CD8-positive, alpha-beta memory T cell (primary cell): ENCODE measurements around the gene OLFM2. TPM values are rescaled to one million over a fixed set of nuclear protein-coding genes. Genes with fewer than 3 reads are reported as not detected.

Experiments used
- CTCF ChIA-PET: fragments of 350-600 bp; sonication (Branson Sonifier 250); formaldehyde crosslinking; loops from one replicate; lab custom pipeline; 2021; ENCODE audit warnings: antibody characterized with exemption; lab: Charles Lee
- POLR2A ChIA-PET: fragments of 350-600 bp; sonication (Branson Sonifier 250); formaldehyde crosslinking; loops from one replicate; lab custom pipeline; 2021; ENCODE audit warnings: antibody characterized with exemption; lab: Charles Lee
- DNase-seq, 5 donors: peaks; one replicate each; pipeline versions ENCODE4 v3.0.0 to v3.0.0-alpha.2; 2020 to 2022; ENCODE audit warnings: mixed read lengths in 1 of 5
- H3K27ac ChIP-seq: one replicate; pipeline ENCODE4 v1.7.0; 2013; ENCODE audit warnings: low read depth, mild to moderate bottlenecking, low read length, moderate library complexity
- H3K27me3 ChIP-seq: 2 replicates; pipeline ENCODE4 v1.7.0; 2013; ENCODE audit warnings: low read length, mild to moderate bottlenecking; ENCODE audit not compliant: insufficient read depth, poor library complexity, severe bottlenecking
- H3K36me3 ChIP-seq: 2 replicates; pipeline ENCODE4 v1.7.0; 2013; ENCODE audit warnings: mild to moderate bottlenecking, low read length, moderate library complexity; ENCODE audit not compliant: insufficient read depth
- H3K4me1 ChIP-seq: 2 replicates; pipeline ENCODE4 v1.7.0; 2013; ENCODE audit warnings: mild to moderate bottlenecking, low read length, moderate library complexity; ENCODE audit not compliant: insufficient read depth
- H3K4me3 ChIP-seq: 2 replicates; pipeline ENCODE4 v1.7.0; 2013; ENCODE audit warnings: mild to moderate bottlenecking, low read length
- H3K9me3 ChIP-seq: 2 replicates; pipeline ENCODE4 v1.7.0; 2013; ENCODE audit warnings: mild to moderate bottlenecking, low read length
- H3K27ac Mint-ChIP-seq, 8 donors: one replicate each; pipeline ENCODE4 v1.8.0; 2020 to 2021; ENCODE audit warnings: mixed read lengths in 8 of 8, mild to moderate bottlenecking in 6 of 8, inconsistent platforms in 3 of 8, moderate library complexity in 3 of 8
- H3K27me3 Mint-ChIP-seq, 2 donors: one replicate each; pipeline ENCODE4 v1.8.0; 2020 to 2021; ENCODE audit warnings: mixed read lengths in 2 of 2, mild to moderate bottlenecking in 1 of 2, moderate library complexity in 1 of 2
- H3K36me3 Mint-ChIP-seq, 3 donors: one replicate each; pipeline ENCODE4 v1.8.0; 2020 to 2021; ENCODE audit warnings: mixed read lengths in 3 of 3, inconsistent platforms in 1 of 3, mild to moderate bottlenecking in 1 of 3
- H3K4me1 Mint-ChIP-seq, 3 donors: one replicate each; pipeline ENCODE4 v1.8.0; 2020 to 2021; ENCODE audit warnings: mixed read lengths in 3 of 3, inconsistent platforms in 1 of 3, mild to moderate bottlenecking in 1 of 3
- H3K4me3 Mint-ChIP-seq, 7 donors: one replicate each; pipeline ENCODE4 v1.8.0; 2020 to 2021; ENCODE audit warnings: mixed read lengths in 7 of 7, mild to moderate bottlenecking in 6 of 7, moderate library complexity in 4 of 7, inconsistent platforms in 2 of 7
- H3K9me3 Mint-ChIP-seq, 5 donors: one replicate each; pipeline ENCODE4 v1.8.0; 2020 to 2022; ENCODE audit warnings: mixed read lengths in 5 of 5, mild to moderate bottlenecking in 3 of 5, moderate library complexity in 2 of 5, inconsistent platforms in 1 of 5
- polyA plus RNA-seq: library from polyadenylated mRNA; unstranded; fragments of 300-500 nt; fragmentation: Illumina TruSeq; gene quantifications from one replicate; pipeline ENCODE4 v1.2.3, GENCODE V29; 2021
- total RNA-seq, 2 experiments: library from RNA; stranded (reverse); gene quantifications; one replicate each; pipeline ENCODE4 v1.2.3, GENCODE V29; 2021

Gene OLFM2
- total and polyA plus RNA-seq, 3 experiments from 2014 or later: 0.40 to 4.6 (median 0.90) TPM

DNA sequence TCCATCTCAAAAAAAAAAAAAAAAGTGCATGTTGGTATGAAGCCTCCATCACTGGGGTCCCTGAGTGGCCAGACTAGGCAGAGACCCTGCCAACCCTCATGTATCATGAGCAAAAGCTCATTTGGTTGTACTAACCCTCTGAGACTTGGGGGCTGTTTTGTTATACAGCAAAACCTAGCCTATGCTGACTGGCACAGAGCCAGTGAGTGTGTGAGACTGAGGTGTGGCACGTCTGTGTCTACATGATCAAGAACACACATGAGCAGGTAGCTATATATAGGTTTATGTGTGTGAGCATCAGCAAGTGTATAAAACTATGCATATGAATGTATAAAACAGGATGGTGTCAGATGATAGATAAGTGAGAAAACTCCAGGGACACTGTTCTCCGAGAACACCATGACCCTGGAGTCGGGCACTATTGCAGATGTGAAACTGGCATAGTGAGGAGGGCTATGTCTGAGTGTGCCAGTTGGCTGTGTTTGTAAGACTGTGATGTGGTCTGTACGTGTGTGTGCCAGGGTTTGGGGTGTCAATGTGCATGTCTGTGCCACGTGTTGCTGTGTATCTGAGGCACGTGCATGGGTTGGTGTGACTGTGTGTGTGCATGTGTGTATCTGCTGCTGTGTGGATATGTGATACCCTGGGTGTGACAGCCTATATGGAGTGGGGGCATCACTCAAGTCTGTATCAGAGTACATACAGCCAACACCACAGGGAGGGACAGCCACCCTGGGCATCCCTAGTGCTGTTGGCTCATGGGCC lies 44.5 kb downstream of the OLFM2 start:
- no peak overlapping the region for H3K4me3 Mint-ChIP-seq
- ChIA-PET POLR2A (no interaction called here), CTCF (no interaction called here)
- no peaks in the 10 kb centered on the region for H3K9me3 ChIP-seq
- no peak overlapping the region for H3K27ac ChIP-seq
- H3K4me1 Mint-ChIP-seq: no peaks in the 10 kb centered on the region
- DNase-seq: no peak
- H3K4me1 ChIP-seq: no peaks in the 10 kb centered on the region
- H3K9me3 Mint-ChIP-seq: no peaks in the 10 kb centered on the region
- H3K27me3 ChIP-seq: no peaks in the 10 kb centered on the region
- no peaks in the 10 kb centered on the region for H3K36me3 ChIP-seq
- peaks cover 16 to 28% of the 10 kb centered on the region in 2 donors for H3K27me3 Mint-ChIP-seq
- peaks cover 0 to 2% (median 0%) of the 10 kb centered on the region in 3 donors for H3K36me3 Mint-ChIP-seq
- H3K4me3 ChIP-seq: no peak overlapping the region
- H3K27ac Mint-ChIP-seq: no peak overlapping the region

DNA sequence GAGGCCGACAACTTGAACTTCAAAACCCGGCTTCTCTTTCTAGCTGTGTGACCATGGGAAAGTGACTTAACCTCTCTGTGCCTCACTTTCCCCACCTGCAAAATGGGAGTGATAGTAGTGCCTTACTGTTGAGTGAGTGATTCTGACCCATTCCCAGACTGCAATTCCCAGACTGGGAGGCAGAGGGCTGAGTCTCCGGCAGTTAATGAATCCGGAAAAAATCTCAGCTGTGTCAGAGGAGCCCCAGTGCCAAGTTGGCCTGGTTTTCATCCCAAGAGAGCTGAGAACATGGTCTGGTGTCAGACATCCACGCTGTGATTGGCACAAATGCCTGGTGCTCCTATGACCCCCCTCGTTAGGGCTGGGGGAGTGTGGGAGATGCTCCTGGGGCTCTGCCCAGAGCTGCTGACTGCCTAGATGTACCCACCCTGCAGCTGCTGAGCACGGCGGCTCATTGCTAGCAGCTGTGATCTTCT lies 51.2 kb downstream of the OLFM2 start:
- ChIA-PET CTCF (no interaction called here), POLR2A (no interaction called here)
- peaks cover 9 to 29% of the 10 kb centered on the region in 2 donors for H3K27me3 Mint-ChIP-seq
- Histone ChIP-seq H3K9me3 (no peaks in the 10 kb centered on the region), H3K27ac (no peak overlapping the region), H3K4me3 (no peak overlapping the region), H3K4me1 (no peaks in the 10 kb centered on the region), H3K36me3 (no peaks in the 10 kb centered on the region), H3K27me3 (no peaks in the 10 kb centered on the region)
- DNase-seq: no peak
- H3K4me1 Mint-ChIP-seq: no peaks in the 10 kb centered on the region
- H3K9me3 Mint-ChIP-seq: no peaks in the 10 kb centered on the region
- peak overlapping the region in 1 of 8 donors; percentile 26 for H3K27ac Mint-ChIP-seq
- H3K4me3 Mint-ChIP-seq: no peak overlapping the region
- no peaks in the 10 kb centered on the region for H3K36me3 Mint-ChIP-seq

DNA sequence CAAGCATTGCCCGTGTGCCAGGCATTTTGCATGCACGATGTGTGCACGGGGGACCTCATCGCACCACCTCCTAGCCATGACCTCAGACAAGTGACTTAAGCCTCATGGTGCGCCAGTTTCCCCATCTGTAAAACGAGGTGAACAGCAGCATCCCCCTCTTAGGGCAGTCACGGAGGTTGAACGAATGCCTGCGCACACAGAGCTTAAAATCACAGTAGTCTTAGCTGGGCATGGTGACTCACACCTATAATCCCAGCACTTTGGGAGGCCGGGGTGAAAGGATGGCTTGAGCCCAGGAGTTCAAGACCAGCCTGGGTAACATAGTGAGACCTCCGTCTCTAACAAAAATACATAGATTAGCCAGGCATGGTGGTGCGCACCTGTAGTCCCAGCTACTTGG lies 52.6 kb downstream of the OLFM2 start:
- no peaks in the 10 kb centered on the region for H3K4me1 ChIP-seq
- Mint-ChIP-seq H3K27ac (no peak overlapping the region), H3K4me1 (no peaks in the 10 kb centered on the region), H3K4me3 (no peak overlapping the region), H3K36me3 (no peaks in the 10 kb centered on the region), H3K27me3 (peaks cover 5 to 23% of the 10 kb centered on the region in 2 donors), H3K9me3 (no peaks in the 10 kb centered on the region)
- no peaks in the 10 kb centered on the region for H3K36me3 ChIP-seq
- POLR2A ChIA-PET: no interaction called here
- H3K9me3 ChIP-seq: no peaks in the 10 kb centered on the region
- CTCF ChIA-PET: interaction anchor here (0.5 to 0.6 kb wide), 2 partner anchors 663 to 970 kb away, joined by 3 to 5 read pairs; no protein-coding TSS in a partner anchor
- no peak overlapping the region for H3K4me3 ChIP-seq
- DNase-seq: no peak
- no peak overlapping the region for H3K27ac ChIP-seq
- no peaks in the 10 kb centered on the region for H3K27me3 ChIP-seq

DNA sequence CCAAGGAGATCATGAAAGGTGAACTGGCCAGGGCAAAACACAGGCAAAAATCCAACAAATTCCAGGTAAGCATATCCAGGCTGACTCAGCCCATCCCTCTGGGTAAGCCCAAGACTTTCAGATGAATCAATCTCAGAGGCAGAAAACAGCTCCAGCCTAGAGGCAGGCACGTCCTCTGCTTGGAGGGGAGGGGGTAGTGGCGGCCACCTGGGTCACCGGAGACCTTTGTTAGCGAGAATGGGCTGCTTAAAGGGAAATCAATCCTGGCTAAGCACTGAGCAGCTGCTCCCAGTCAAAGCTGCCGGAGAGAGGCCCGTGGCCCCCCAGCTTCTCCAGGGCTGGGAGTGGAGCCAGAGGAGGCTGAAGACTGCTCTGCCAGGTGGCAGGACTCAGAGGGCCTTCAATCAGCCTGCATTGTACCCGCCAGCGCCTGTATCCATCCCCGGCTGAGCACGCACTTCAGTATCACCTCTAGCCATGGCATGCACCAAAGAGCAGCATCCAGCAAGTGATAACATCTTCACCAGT lies 53.0 kb downstream of the OLFM2 start:
- H3K4me3 Mint-ChIP-seq: no peak overlapping the region
- no peaks in the 10 kb centered on the region for H3K9me3 Mint-ChIP-seq
- no peak overlapping the region for H3K27ac Mint-ChIP-seq
- Histone ChIP-seq H3K4me1 (no peaks in the 10 kb centered on the region), H3K27me3 (no peaks in the 10 kb centered on the region), H3K9me3 (no peaks in the 10 kb centered on the region), H3K36me3 (no peaks in the 10 kb centered on the region), H3K4me3 (no peak overlapping the region), H3K27ac (no peak overlapping the region)
- ChIA-PET POLR2A (no interaction called here), CTCF (no interaction called here)
- H3K36me3 Mint-ChIP-seq: no peaks in the 10 kb centered on the region
- no peak for DNase-seq
- no peaks in the 10 kb centered on the region for H3K4me1 Mint-ChIP-seq
- peaks cover 5 to 19% of the 10 kb centered on the region in 2 donors for H3K27me3 Mint-ChIP-seq

DNA sequence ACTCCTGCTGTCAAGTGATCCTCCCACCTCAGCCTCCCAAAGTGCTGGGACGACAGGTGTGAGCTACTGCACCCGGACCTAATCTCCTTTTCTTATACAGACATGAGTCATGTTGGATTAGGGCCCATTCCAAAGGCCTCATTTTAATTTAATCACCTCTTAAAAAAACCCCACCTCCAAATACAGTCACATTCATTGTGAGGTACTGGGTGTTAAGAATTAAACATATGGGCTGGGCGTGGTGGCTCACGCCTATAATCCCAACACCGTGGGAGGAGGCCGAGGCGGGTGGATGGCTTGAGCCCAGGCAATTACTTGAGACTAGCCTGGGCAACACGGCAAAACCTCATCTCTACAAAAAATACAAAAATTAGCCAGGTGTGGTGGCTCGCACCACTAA lies 54.6 kb downstream of the OLFM2 start:
- no peaks in the 10 kb centered on the region for H3K36me3 Mint-ChIP-seq
- POLR2A ChIA-PET: no interaction called here
- no peaks in the 10 kb centered on the region for H3K4me1 Mint-ChIP-seq
- no peak overlapping the region for H3K27ac ChIP-seq
- H3K36me3 ChIP-seq: no peaks in the 10 kb centered on the region
- no peak overlapping the region for H3K4me3 ChIP-seq
- no peaks in the 10 kb centered on the region for H3K27me3 ChIP-seq
- H3K27ac Mint-ChIP-seq: no peak overlapping the region
- no peak overlapping the region for H3K4me3 Mint-ChIP-seq
- no peaks in the 10 kb centered on the region for H3K4me1 ChIP-seq
- no peak for DNase-seq
- H3K9me3 ChIP-seq: no peaks in the 10 kb centered on the region
- CTCF ChIA-PET: no interaction called here
- H3K27me3 Mint-ChIP-seq: peaks cover 0 to 10% of the 10 kb centered on the region in 2 donors
- H3K9me3 Mint-ChIP-seq: no peaks in the 10 kb centered on the region

DNA sequence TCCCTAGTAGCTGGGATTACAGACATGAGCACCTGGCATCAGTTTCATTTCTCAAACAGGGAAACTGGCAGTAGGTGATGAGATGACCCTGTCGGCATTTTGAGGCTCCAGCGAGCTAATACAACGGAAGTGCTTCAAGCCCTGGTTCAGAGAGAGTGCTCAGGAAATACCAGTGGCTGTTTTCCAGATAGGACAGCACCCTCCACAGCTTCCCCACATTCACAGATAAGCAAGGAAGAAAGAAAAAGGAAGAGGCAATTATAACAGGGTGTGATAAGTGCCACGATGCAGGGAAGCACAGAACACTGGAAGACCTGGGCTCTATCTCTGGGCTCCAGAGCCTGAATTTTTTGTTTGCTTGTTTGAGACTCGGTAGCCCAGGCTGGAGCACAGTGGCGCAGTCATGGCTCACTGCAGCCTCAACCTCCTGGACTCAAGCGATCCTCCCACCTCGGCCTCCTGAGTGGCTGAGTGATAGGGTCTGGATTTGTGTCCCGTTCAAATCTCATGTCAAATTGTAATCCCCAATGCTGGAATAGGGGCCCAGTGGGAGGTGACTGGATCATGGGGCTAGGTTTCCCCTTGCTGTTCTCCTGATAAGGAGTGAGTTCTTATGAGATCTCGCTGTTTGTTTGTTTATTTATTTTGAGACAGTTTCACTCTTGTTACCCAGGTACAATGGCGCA lies 57.7 kb downstream of the OLFM2 start:
- no peaks in the 10 kb centered on the region for H3K36me3 ChIP-seq
- DNase-seq: no peak
- H3K9me3 Mint-ChIP-seq: no peaks in the 10 kb centered on the region
- H3K27me3 Mint-ChIP-seq: peaks cover 0 to 2% of the 10 kb centered on the region in 2 donors
- H3K27me3 ChIP-seq: no peaks in the 10 kb centered on the region
- H3K27ac Mint-ChIP-seq: no peak overlapping the region
- no peak overlapping the region for H3K4me3 ChIP-seq
- no peaks in the 10 kb centered on the region for H3K36me3 Mint-ChIP-seq
- no peaks in the 10 kb centered on the region for H3K4me1 ChIP-seq
- H3K4me1 Mint-ChIP-seq: no peaks in the 10 kb centered on the region
- no peak overlapping the region for H3K27ac ChIP-seq
- CTCF ChIA-PET: interaction anchor here (0.7 kb wide), 1 partner anchor 986 kb away, joined by 5 read pairs; no protein-coding TSS in a partner anchor
- H3K9me3 ChIP-seq: no peaks in the 10 kb centered on the region
- POLR2A ChIA-PET: no interaction called here
- no peak overlapping the region for H3K4me3 Mint-ChIP-seq

DNA sequence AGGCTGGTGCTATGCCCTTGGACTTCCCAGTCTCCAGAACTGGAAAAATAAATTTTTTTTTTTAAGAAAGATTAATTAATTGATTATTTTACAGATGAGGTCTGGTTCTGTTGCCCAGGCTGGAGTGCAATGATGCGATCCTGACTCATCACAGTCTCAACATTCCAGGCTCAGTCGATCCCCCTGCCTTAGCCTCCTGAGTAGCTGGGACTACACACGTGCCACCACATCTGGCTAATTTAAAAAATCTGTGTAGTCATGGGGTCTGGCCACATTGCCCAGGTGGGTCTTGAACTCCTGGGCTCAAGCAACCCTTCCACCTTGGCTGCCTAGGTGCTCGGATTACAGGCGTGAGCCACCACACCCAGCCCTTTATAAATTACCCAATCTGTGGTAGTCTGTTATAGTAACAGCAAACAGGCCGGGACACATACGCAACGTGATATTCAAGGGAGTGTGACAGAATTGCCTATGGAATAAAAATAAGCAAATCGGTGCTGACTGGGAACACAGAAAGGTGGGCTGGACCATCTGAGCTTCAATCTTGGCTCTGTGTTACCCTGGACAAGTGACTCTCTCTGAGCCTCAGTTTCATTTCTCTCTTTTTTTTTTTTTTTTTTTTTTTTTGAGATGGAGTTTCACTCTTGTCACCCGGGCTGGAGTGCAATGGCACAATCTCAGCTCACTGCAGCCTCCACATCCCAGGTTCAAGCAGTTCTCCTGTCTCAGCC lies 58.4 kb downstream of the OLFM2 start:
- ChIA-PET CTCF (interaction anchor here (0.7 kb wide), 1 partner anchor 985 kb away, joined by 5 read pairs; no protein-coding TSS in a partner anchor), POLR2A (no interaction called here)

More for the DNA sequence above, 58.4 kb downstream of the OLFM2 start:
- Mint-ChIP-seq H3K9me3 (no peaks in the 10 kb centered on the region), H3K27ac (no peak overlapping the region), H3K4me1 (no peaks in the 10 kb centered on the region), H3K4me3 (no peak overlapping the region), H3K27me3 (peaks cover 0 to 2% of the 10 kb centered on the region in 2 donors), H3K36me3 (no peaks in the 10 kb centered on the region)
- no peaks in the 10 kb centered on the region for H3K9me3 ChIP-seq
- no peak overlapping the region for H3K4me3 ChIP-seq
- H3K27ac ChIP-seq: no peak overlapping the region
- no peaks in the 10 kb centered on the region for H3K4me1 ChIP-seq
- DNase-seq: no peak
- no peaks in the 10 kb centered on the region for H3K36me3 ChIP-seq
- H3K27me3 ChIP-seq: no peaks in the 10 kb centered on the region
